Stimulated activated CD4-positive, alpha-beta T cell treated with anti-CD3 and anti-CD28 coated beads, Interleukin-12 subunit alpha, Interleukin-12 subunit beta, amount 100 ng/mL, for 4 hours (primary cell): ENCODE results near the gene TMCC1.
"Not testable (repeated sequence)": the region's sequence is repeated elsewhere in the genome, so short reads cannot be mapped to it uniquely, and the experiment has no call there.

Source experiments
- DNase-seq: peaks from one replicate; pipeline ENCODE4 v3.0.0-alpha.2; 2020

The TMCC1 gene

GRCh38 chr3:129831942-129832341, 61.6 kb downstream of the TMCC1 start:
- DNase-seq = not testable (repeated sequence)

- DNase-seq = no peak
These were observed 62.0 kb downstream of the TMCC1 start for GRCh38 chr3:129831503-129831902.

GRCh38 chr3:129829640-129830039, 63.9 kb downstream of the TMCC1 start:
- no peak for DNase-seq

GRCh38 chr3:129827765-129828164, 65.7 kb downstream of the TMCC1 start:
- DNase-seq = no peak

GRCh38 chr3:129824926-129825541, 68.5 kb downstream of the TMCC1 start:
- peak; percentile 2 for DNase-seq

GRCh38 chr3:129822679-129823078, 70.8 kb downstream of the TMCC1 start:
- DNase-seq = no peak

- DNase-seq = no peak
These were observed 71.3 kb downstream of the TMCC1 start for GRCh38 chr3:129822241-129822640.

- no peak for DNase-seq
These were observed 72.9 kb downstream of the TMCC1 start for GRCh38 chr3:129820587-129820986.

- DNase-seq = no peak
These were observed 80.9 kb downstream of the TMCC1 start for GRCh38 chr3:129812589-129812988.

GRCh38 chr3:129809297-129809696, 84.2 kb downstream of the TMCC1 start:
- DNase-seq = no peak

GRCh38 chr3:129796146-129796545, 97.4 kb downstream of the TMCC1 start:
- DNase-seq = no peak

- DNase-seq = no peak
These were observed 98.1 kb downstream of the TMCC1 start for GRCh38 chr3:129795186-129796010.

- DNase-seq = peak; percentile 1
These were observed 99.0 kb downstream of the TMCC1 start for GRCh38 chr3:129794311-129795185.

- DNase-seq = no peak
These were observed 99.6 kb downstream of the TMCC1 start for GRCh38 chr3:129793942-129794310.

- no peak for DNase-seq
These were observed 100.2 kb downstream of the TMCC1 start for GRCh38 chr3:129793319-129793718.

GRCh38 chr3:129783470-129783869, 110.0 kb downstream of the TMCC1 start:
- no peak for DNase-seq

- DNase-seq = no peak
These were observed 114.6 kb downstream of the TMCC1 start for GRCh38 chr3:129778871-129779270.

GRCh38 chr3:129777806-129778205, 115.7 kb downstream of the TMCC1 start:
- DNase-seq = no peak

GRCh38 chr3:129775870-129776269, 117.6 kb downstream of the TMCC1 start:
- no peak for DNase-seq

- no peak for DNase-seq
These were observed 119.5 kb downstream of the TMCC1 start for GRCh38 chr3:129773691-129774663.

- DNase-seq = no peak
These were observed 122.9 kb downstream of the TMCC1 start for GRCh38 chr3:129770604-129771003.

- DNase-seq = no peak
These were observed 123.9 kb downstream of the TMCC1 start for GRCh38 chr3:129769616-129770015.
